SK-N-SH (cell line): ENCODE results near the gene ZGPAT.

Experiments used
- ELF1 ChIP-seq: IDR thresholded peaks from 2 replicates; pipeline ENCODE4 v1.4.0; 2012
- EP300 ChIP-seq, 2 experiments: IDR thresholded peaks; 2 replicates each; pipeline versions ENCODE4 v1.4.0 to v1.6.1; 2012; ENCODE audit warnings: borderline replicate concordance in 1 of 2, low read depth in 1 of 2, low read length in 1 of 2
- FOXJ3 ChIP-seq: sonication (generic); formaldehyde crosslinking; IDR thresholded peaks from 2 replicates; pipeline ENCODE4 v1.5.1; 2020; ENCODE audit warnings: mild to moderate bottlenecking, missing genetic modification reagents
- NRF1 ChIP-seq: IDR thresholded peaks from 2 replicates; pipeline ENCODE4 v1.6.1; 2012; ENCODE audit warnings: low read depth, mild to moderate bottlenecking, low read length
- POLR2AphosphoS5 ChIP-seq: IDR thresholded peaks from 2 replicates; pipeline ENCODE4 v1.6.1; 2012; ENCODE audit warnings: low read depth, low read length
- RCOR1 ChIP-seq: fragments of 150-350 bp; IDR thresholded peaks from 2 replicates; pipeline ENCODE4 v1.6.1; 2017; ENCODE audit warnings: antibody characterized with exemption, low read length
- SIN3A ChIP-seq: IDR thresholded peaks from 2 replicates; pipeline ENCODE4 v1.6.1; 2012; ENCODE audit warnings: low read depth, mild to moderate bottlenecking, low read length, moderate library complexity, borderline replicate concordance
- TF ChIP-seq, protein P1 (sequence below): fragments of 200-600 bp; sonication (generic); IDR thresholded peaks from 2 replicates; pipeline ENCODE4 v1.6.1; 2017; ENCODE audit warnings: antibody characterized with exemption, mild to moderate bottlenecking, moderate library complexity
- TF ChIP-seq, protein P2 (sequence below): IDR thresholded peaks from 2 replicates; pipeline ENCODE4; 2012
- TF ChIP-seq, protein P3 (sequence below): IDR thresholded peaks from 2 replicates; pipeline ENCODE4 v1.4.0; 2012; ENCODE audit warnings: low read depth, borderline replicate concordance
- TF ChIP-seq, protein P4 (sequence below): IDR thresholded peaks from 2 replicates; pipeline ENCODE4 v1.6.1; 2012; ENCODE audit warnings: mild to moderate bottlenecking, low read depth, low read length, moderate library complexity

DNA sequence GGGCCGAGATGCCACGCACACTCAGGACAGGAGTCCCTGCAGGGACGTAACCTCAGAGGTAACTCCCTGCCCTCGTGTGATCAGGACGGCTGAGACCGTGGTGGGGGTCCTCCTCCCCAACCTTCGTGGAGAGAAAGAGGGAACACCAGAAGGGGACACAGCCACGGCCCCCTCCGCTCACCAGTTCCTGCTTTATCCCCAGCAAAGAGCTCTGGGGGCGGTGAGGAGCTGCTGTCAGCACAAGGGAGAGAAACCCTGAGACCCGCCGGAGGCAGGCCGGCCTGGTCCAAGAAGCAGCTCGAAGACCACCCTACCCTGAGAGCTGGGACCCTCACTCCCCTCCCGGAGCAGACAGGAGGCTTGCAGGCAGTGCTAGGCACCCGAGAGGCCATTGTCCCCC lies 76.1 kb downstream of the ZGPAT start:
- TF ChIP-seq, protein P1, sequence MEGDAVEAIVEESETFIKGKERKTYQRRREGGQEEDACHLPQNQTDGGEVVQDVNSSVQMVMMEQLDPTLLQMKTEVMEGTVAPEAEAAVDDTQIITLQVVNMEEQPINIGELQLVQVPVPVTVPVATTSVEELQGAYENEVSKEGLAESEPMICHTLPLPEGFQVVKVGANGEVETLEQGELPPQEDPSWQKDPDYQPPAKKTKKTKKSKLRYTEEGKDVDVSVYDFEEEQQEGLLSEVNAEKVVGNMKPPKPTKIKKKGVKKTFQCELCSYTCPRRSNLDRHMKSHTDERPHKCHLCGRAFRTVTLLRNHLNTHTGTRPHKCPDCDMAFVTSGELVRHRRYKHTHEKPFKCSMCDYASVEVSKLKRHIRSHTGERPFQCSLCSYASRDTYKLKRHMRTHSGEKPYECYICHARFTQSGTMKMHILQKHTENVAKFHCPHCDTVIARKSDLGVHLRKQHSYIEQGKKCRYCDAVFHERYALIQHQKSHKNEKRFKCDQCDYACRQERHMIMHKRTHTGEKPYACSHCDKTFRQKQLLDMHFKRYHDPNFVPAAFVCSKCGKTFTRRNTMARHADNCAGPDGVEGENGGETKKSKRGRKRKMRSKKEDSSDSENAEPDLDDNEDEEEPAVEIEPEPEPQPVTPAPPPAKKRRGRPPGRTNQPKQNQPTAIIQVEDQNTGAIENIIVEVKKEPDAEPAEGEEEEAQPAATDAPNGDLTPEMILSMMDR: no peak
- TF ChIP-seq NRF1 (no peak), ELF1 (no peak), EP300 (IDR thresholded peaks at IDR 0.05; ENCODE audit: borderline replicate concordance in 1 of 2, low read depth in 1 of 2, low read length in 1 of 2) (no peak), SIN3A (no peak), POLR2AphosphoS5 (no peak), RCOR1 (no peak), FOXJ3 (CRISPR knock-in tag) (no peak)
- TF ChIP-seq, protein P2, sequence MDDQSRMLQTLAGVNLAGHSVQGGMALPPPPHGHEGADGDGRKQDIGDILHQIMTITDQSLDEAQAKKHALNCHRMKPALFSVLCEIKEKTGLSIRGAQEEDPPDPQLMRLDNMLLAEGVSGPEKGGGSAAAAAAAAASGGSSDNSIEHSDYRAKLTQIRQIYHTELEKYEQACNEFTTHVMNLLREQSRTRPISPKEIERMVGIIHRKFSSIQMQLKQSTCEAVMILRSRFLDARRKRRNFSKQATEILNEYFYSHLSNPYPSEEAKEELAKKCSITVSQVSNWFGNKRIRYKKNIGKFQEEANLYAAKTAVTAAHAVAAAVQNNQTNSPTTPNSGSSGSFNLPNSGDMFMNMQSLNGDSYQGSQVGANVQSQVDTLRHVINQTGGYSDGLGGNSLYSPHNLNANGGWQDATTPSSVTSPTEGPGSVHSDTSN: no peak
- TF ChIP-seq, protein P3, sequence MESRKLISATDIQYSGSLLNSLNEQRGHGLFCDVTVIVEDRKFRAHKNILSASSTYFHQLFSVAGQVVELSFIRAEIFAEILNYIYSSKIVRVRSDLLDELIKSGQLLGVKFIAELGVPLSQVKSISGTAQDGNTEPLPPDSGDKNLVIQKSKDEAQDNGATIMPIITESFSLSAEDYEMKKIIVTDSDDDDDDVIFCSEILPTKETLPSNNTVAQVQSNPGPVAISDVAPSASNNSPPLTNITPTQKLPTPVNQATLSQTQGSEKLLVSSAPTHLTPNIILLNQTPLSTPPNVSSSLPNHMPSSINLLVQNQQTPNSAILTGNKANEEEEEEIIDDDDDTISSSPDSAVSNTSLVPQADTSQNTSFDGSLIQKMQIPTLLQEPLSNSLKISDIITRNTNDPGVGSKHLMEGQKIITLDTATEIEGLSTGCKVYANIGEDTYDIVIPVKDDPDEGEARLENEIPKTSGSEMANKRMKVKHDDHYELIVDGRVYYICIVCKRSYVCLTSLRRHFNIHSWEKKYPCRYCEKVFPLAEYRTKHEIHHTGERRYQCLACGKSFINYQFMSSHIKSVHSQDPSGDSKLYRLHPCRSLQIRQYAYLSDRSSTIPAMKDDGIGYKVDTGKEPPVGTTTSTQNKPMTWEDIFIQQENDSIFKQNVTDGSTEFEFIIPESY: no peak
- TF ChIP-seq, protein P4, sequence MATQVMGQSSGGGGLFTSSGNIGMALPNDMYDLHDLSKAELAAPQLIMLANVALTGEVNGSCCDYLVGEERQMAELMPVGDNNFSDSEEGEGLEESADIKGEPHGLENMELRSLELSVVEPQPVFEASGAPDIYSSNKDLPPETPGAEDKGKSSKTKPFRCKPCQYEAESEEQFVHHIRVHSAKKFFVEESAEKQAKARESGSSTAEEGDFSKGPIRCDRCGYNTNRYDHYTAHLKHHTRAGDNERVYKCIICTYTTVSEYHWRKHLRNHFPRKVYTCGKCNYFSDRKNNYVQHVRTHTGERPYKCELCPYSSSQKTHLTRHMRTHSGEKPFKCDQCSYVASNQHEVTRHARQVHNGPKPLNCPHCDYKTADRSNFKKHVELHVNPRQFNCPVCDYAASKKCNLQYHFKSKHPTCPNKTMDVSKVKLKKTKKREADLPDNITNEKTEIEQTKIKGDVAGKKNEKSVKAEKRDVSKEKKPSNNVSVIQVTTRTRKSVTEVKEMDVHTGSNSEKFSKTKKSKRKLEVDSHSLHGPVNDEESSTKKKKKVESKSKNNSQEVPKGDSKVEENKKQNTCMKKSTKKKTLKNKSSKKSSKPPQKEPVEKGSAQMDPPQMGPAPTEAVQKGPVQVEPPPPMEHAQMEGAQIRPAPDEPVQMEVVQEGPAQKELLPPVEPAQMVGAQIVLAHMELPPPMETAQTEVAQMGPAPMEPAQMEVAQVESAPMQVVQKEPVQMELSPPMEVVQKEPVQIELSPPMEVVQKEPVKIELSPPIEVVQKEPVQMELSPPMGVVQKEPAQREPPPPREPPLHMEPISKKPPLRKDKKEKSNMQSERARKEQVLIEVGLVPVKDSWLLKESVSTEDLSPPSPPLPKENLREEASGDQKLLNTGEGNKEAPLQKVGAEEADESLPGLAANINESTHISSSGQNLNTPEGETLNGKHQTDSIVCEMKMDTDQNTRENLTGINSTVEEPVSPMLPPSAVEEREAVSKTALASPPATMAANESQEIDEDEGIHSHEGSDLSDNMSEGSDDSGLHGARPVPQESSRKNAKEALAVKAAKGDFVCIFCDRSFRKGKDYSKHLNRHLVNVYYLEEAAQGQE: no peak
